GM19025 (cell line): ENCODE measurements around the gene NKD1.

Source experiments
- ATAC-seq: cut with Tn5 transposase; IDR thresholded peaks from one replicate; pipeline ENCODE4 v1.9.1; 2021; ENCODE audit warnings: mild to moderate bottlenecking, low read depth, moderate library complexity; ENCODE audit not compliant: unreplicated experiment

The NKD1 gene

GRCh38 chr16:50684823-50685461, 136.7 kb downstream of the NKD1 start:
- peak; percentile 22 for ATAC-seq

GRCh38 chr16:50685462-50686063, 137.4 kb downstream of the NKD1 start:
- no peak for ATAC-seq

- ATAC-seq: no peak
Measured at GRCh38 chr16:50688083-50688482, 139.9 kb downstream of the NKD1 start.

- no peak for ATAC-seq
Measured at GRCh38 chr16:50688867-50689266, 140.7 kb downstream of the NKD1 start.

GRCh38 chr16:50690177-50690576, 142.0 kb downstream of the NKD1 start:
- ATAC-seq: no peak

GRCh38 chr16:50692644-50692998, 144.4 kb downstream of the NKD1 start:
- ATAC-seq: no peak

- no peak for ATAC-seq
Measured at GRCh38 chr16:50692999-50693781, 145.0 kb downstream of the NKD1 start, which contains the start of gene NOD2. TSS of gene NOD2 (plus strand) at chr16:50693606. CDS start at chr16:50699496, 5,890 bp downstream.

GRCh38 chr16:50694206-50694605, 146.0 kb downstream of the NKD1 start:
- no peak for ATAC-seq

- ATAC-seq: no peak
Measured at GRCh38 chr16:50695017-50696000, 147.1 kb downstream of the NKD1 start.

- ATAC-seq: peak; percentile 31
Measured at GRCh38 chr16:50696126-50696525, 147.9 kb downstream of the NKD1 start.

- ATAC-seq: peak; percentile 51
Measured at GRCh38 chr16:50696575-50697420, 148.6 kb downstream of the NKD1 start.

GRCh38 chr16:50697421-50697715, 149.2 kb downstream of the NKD1 start:
- ATAC-seq: no peak

- ATAC-seq: peak; percentile 41
Measured at GRCh38 chr16:50697881-50698767, 149.9 kb downstream of the NKD1 start.
